ENCODE data around the gene FAM200B. TPM values are rescaled to one million over a fixed set of nuclear protein-coding genes. Genes with fewer than 3 reads are reported as not detected.
A peak's percentile ranks its signal among the peaks of the same experiment; 100 is the strongest.

The FAM200B gene
- total and polyA plus RNA-seq, 2 experiments from 2014 or later: 51.8 to 54.0 TPM

DNA sequence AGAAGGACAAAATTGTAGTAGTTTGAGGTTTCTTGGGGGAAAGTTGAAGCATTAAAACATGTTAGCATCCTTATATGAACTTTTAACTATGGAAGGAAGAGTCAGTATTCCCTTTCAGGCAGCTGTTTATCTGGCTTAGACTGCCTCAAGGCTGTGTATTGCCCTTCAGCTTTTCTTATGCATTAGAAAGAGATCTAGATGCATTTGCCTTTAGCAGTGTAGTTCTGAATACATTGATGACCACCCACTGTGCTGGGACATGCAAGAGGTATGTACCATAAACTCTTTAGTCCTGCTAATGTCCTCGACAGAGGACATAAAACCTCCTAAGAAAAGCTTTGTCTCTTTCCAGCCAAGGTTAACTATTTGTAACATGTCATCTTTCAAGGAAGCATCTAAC is 2.9 kb downstream of the FAM200B start:
- H3K4me2 ChIP-seq: peak overlapping the region; percentile 89
- peaks cover 47% of the 10 kb centered on the region for H3K79me2 ChIP-seq
- 66% methylated on average over 1 of the region's 1 CpG for WGBS (ENCODE audit: low lambda C conversion rate, missing lambda C conversion rate)

GRCh38 chr4:15688051-15688450 is 6.4 kb downstream of the FAM200B start:
- no peak overlapping the region for H3K27ac ChIP-seq
- H3K4me3 ChIP-seq: no peak overlapping the region
- no peak overlapping the region for H2AFZ ChIP-seq
- H3K79me2 ChIP-seq: peaks cover 25% of the 10 kb centered on the region
- no peaks in the 10 kb centered on the region for H3K9me3 ChIP-seq (ENCODE audit: low read depth)
- no peaks in the 10 kb centered on the region for H3K27me3 ChIP-seq
- TF ChIP-seq EZH2phosphoT487 (IDR thresholded peaks at IDR 0.05; ENCODE audit: low read depth, severe bottlenecking, unreplicated experiment) (no peak), CTCF (IDR thresholded peaks at IDR 0.05; ENCODE audit: poor library complexity) (no peak), EZH2 (IDR thresholded peaks at IDR 0.05; ENCODE audit: borderline replicate concordance) (no peak)
- no peak for DNase-seq (ENCODE audit: low spot score)
- H3K4me2 ChIP-seq: no peak overlapping the region
- no peaks in the 10 kb centered on the region for H3K9me2 ChIP-seq (replicated peaks; ENCODE audit: insufficient read depth)
- no peaks in the 10 kb centered on the region for H4K20me1 ChIP-seq (ENCODE audit: insufficient read depth, poor library complexity, severe bottlenecking)
- no peaks in the 10 kb centered on the region for H3K36me3 ChIP-seq (replicated peaks; ENCODE audit: insufficient read depth, low read depth)
- 92% methylated on average over 5 of the region's 5 CpGs for WGBS (ENCODE audit: low lambda C conversion rate, missing lambda C conversion rate)
- H3K4me1 ChIP-seq (ENCODE audit: insufficient read depth): peaks cover 26% of the 10 kb centered on the region

More for the DNA sequence above, 2.9 kb downstream of the FAM200B start:
- H3K9me2 ChIP-seq (replicated peaks; ENCODE audit: insufficient read depth): no peaks in the 10 kb centered on the region
- no peaks in the 10 kb centered on the region for H3K9me3 ChIP-seq (ENCODE audit: low read depth)
- no peak overlapping the region for H3K27ac ChIP-seq
- no peak overlapping the region for H2AFZ ChIP-seq
- H3K4me1 ChIP-seq (ENCODE audit: insufficient read depth): peaks cover 14% of the 10 kb centered on the region
- no peaks in the 10 kb centered on the region for H3K27me3 ChIP-seq
- H4K20me1 ChIP-seq (ENCODE audit: insufficient read depth, poor library complexity, severe bottlenecking): no peaks in the 10 kb centered on the region
- no peak for DNase-seq (ENCODE audit: low spot score)
- no peaks in the 10 kb centered on the region for H3K36me3 ChIP-seq (replicated peaks; ENCODE audit: insufficient read depth, low read depth)
- H3K4me3 ChIP-seq: no peak overlapping the region
- TF ChIP-seq EZH2 (IDR thresholded peaks at IDR 0.05; ENCODE audit: borderline replicate concordance): no peak
- no peak for TF ChIP-seq EZH2phosphoT487 (IDR thresholded peaks at IDR 0.05; ENCODE audit: low read depth, severe bottlenecking, unreplicated experiment)
- TF ChIP-seq CTCF (IDR thresholded peaks at IDR 0.05; ENCODE audit: poor library complexity): no peak

GRCh38 chr4:15689540-15689939 is 7.9 kb downstream of the FAM200B start:
- no peaks in the 10 kb centered on the region for H4K20me1 ChIP-seq (ENCODE audit: insufficient read depth, poor library complexity, severe bottlenecking)
- 100% methylated on average over 2 of the region's 2 CpGs for WGBS (ENCODE audit: low lambda C conversion rate, missing lambda C conversion rate)

More at GRCh38 chr4:15689540-15689939, 7.9 kb downstream of the FAM200B start:
- Histone ChIP-seq H3K36me3 (replicated peaks; ENCODE audit: insufficient read depth, low read depth) (no peaks in the 10 kb centered on the region), H3K27me3 (no peaks in the 10 kb centered on the region), H3K4me3 (no peak overlapping the region), H3K9me2 (replicated peaks; ENCODE audit: insufficient read depth) (no peaks in the 10 kb centered on the region), H3K4me2 (peak overlapping the region; percentile 58), H3K27ac (peak overlapping the region; percentile 91), H2AFZ (no peak overlapping the region), H3K4me1 (ENCODE audit: insufficient read depth) (peaks cover 14% of the 10 kb centered on the region), H3K79me2 (peaks cover 10% of the 10 kb centered on the region), H3K9me3 (ENCODE audit: low read depth) (no peaks in the 10 kb centered on the region)
- TF ChIP-seq EZH2phosphoT487 (IDR thresholded peaks at IDR 0.05; ENCODE audit: low read depth, severe bottlenecking, unreplicated experiment) (no peak), EZH2 (IDR thresholded peaks at IDR 0.05; ENCODE audit: borderline replicate concordance) (no peak), CTCF (IDR thresholded peaks at IDR 0.05; ENCODE audit: poor library complexity) (no peak)
- DNase-seq (ENCODE audit: low spot score): no peak

All from hepatocyte (in vitro differentiated cells).